IPS DF 4.7 (cell line): ENCODE results near the gene CHAC2.
"Not testable (repeated sequence)": the region's sequence is repeated elsewhere in the genome, so short reads cannot be mapped to it uniquely, and the experiment has no call there.

Source experiments
- DNase-seq: peaks from one replicate; pipeline ENCODE4 v3.0.0-alpha.2; 2013; ENCODE audit warnings: low spot score; ENCODE audit errors: extremely low read depth

The CHAC2 gene

GRCh38 chr2:53767405-53768241 is at the start of gene CHAC2:
CHAC2 (plus strand) TSS chr2:53767804; CDS start chr2:53767887, 83 bp downstream.
- DNase-seq, result no peak

- not testable (repeated sequence) for DNase-seq
Observed at GRCh38 chr2:53720944-53721343, 46.7 kb upstream of the CHAC2 start.

DNA sequence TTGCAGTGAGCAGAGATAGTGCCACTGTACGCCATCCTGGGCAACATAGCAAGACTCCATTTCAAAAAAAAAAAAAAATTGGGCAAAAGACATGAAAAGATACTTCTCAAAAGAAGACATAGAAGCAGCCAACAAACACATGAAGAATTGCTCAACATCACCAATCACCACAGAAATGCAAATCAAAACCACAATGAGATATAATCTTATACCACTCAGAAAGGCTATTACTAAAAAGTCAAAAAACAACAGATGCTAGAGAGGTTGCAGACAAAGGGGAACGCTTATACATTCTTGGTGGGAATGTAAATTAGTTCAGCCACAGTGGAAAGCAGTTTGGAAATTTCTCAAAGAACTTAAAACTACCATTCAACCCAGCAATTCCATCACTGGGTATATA is 43.1 kb upstream of the CHAC2 start:
- DNase-seq, result no peak

DNA sequence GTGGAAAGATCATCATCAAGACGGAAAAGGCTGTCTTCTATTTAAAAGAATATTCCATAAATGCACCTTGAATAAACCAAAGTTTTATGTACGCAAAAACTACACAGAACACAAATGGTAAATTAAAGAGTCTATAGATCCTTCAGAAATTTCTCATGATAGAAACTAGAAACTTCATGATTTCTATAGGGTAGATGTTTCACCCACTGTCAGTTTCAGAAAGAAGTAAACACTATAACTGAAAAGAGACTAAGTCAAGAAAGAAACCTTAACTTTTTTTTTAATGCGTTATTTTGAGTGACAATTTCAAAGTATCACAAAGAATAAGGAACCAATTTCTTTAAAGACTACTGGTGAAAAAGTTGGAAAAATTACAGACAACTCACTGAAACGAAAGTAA is 41.9 kb upstream of the CHAC2 start:
- no peak for DNase-seq

DNA sequence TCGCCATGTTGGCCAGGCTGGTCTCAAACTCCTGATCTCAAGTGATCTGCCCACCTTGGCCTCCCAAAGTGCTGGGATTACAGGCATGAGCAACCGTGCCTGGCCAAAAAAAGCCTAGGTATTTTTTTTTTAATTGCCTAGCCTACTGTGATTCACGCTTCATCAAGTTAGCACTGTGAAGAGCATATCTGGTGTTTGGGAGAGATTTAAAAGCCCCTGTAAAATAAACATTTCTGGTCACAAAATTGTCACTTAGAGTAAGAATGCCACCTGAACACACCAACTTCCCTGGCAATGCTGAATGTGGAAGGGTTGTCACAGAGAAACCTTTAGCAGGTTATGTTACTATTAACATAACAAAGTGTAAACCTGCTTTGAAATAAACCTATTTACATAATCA is 39.7 kb upstream of the CHAC2 start:
- no peak for DNase-seq

DNA sequence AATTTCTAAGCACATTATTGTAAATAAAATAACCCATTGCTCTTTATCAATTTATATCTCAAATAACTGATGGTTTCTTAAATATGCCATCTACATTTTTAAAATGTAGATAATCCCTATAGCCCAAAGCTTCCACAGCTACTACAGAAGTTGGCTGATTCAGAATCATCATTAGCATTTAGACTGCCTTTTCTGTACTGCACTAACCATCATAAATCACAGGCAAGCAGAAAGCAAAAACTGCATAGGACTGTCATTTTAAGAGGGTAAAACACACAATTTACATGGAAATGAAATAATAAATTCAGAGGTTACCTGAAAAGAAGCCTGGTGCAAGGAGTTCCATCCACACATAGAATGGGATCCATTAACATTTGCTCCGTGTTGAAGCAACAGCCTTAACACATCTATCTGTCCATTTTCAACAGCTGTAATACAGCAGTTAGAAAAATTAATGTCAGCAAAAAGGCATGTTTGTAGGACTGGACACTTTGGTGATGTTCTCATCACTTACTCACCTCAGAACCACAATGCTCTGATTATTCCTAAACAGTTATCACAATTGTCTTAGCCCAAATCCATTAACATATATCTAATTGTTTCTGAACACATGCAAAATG is 38.4 kb upstream of the CHAC2 start:
- DNase-seq, result no peak

DNA sequence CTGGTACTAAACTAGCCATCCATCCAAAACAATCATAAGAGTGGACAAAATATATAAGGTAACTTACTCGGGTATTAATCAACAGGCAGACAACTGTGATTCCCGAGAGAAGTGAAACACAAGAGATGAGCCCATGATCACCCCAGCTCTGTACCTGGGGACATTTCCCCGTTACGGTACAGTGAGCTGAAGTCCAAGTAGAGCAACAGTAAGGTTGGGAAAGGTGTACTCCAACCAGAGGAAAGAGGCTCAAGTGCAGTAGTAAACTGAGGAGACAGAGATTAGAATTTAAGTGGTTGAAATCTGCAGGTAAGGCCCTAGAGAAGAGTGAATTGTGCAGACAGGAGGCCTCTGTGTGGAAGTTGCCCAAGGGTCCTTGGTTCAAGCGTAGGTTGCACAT is 30.5 kb upstream of the CHAC2 start:
- no peak for DNase-seq

- DNase-seq, result no peak
Observed at GRCh38 chr2:53739032-53739431, 28.6 kb upstream of the CHAC2 start.

- DNase-seq, result no peak
Observed at GRCh38 chr2:53740170-53740569, 27.4 kb upstream of the CHAC2 start.

- no peak for DNase-seq
Observed at GRCh38 chr2:53744395-53745065, 23.1 kb upstream of the CHAC2 start.

DNA sequence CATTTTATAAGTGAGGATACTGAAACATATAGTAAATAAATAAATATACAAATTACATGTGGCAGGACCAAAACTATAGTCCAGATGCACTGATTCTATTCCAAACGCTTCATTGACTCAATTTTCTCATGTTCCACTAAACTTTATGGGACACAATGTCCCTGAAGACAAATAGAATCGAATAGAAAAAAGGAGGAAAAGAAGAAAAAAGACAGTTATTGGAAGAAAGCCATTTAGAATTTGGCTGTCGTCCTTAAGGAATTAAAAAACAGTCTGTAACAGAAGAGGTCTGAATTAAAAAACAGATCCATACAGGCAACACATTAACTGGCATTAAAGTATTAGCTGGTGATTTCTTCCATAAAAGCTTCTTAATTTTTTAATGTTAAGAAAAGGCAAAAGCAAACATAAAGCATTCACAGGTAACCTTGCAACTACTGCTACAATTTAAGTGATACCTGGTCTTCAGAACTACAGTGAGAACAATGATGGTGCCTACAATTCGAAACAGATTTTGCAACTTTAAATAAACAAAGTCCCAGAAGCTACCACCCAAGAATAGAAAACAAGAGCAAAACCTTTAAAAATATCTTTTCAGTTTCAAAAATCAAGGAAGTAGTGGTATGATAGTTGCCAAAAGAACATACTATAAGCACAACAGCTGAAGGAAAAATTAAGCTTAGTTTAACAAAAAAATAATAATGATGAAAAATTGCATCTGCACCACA is 17.4 kb upstream of the CHAC2 start:
- DNase-seq, result no peak

- DNase-seq, result no peak
Observed at GRCh38 chr2:53751728-53752127, 15.9 kb upstream of the CHAC2 start.

- DNase-seq, result no peak
Observed at GRCh38 chr2:53752385-53752784, 15.2 kb upstream of the CHAC2 start.

GRCh38 chr2:53753041-53753440 is 14.6 kb upstream of the CHAC2 start:
- DNase-seq, result no peak

DNA sequence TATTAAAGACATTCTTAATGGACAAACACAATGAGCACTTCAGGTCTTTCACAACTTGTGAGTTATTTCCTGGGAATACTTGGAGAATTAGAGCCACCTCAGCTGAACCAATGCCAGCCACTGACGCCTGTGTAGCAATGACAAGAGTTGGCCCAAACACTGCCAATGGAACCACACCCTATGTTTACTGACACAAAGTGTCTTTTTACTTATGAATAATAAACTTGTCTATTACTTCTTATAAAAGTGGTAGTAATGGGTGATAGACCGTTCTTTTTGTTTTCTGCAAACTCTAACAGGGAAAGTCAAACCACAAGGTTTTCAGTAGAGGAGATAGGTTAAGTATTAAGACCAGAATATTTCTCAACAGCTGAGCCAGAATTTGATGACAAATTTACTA is 12.5 kb upstream of the CHAC2 start:
- no peak for DNase-seq

DNA sequence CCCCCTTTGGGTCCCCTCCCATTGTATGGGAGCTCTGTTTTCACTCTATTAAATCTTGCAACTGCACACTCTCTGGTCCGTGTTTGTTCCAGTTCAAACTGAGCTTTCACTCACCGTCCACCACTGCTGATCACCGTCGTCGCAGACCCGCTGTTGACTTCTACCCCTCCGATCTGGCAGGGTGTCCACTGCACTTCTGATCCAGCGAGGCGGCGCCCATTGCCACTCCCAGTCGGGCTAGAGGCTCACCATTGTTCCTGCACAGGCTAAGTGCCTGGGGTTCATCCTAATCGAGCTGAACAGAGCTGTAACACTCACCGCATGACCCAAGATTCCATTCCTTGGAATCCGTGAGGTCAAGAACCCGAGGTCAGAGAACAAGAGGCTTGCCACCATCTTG is 11.0 kb upstream of the CHAC2 start:
- no peak for DNase-seq

GRCh38 chr2:53757206-53757605 is 10.4 kb upstream of the CHAC2 start:
- DNase-seq, result not testable (repeated sequence)

- no peak for DNase-seq
Observed at GRCh38 chr2:53765767-53766166, 1.8 kb upstream of the CHAC2 start.

- no peak for DNase-seq
Observed at GRCh38 chr2:53768242-53768542, 588 bp downstream of the CHAC2 start.

DNA sequence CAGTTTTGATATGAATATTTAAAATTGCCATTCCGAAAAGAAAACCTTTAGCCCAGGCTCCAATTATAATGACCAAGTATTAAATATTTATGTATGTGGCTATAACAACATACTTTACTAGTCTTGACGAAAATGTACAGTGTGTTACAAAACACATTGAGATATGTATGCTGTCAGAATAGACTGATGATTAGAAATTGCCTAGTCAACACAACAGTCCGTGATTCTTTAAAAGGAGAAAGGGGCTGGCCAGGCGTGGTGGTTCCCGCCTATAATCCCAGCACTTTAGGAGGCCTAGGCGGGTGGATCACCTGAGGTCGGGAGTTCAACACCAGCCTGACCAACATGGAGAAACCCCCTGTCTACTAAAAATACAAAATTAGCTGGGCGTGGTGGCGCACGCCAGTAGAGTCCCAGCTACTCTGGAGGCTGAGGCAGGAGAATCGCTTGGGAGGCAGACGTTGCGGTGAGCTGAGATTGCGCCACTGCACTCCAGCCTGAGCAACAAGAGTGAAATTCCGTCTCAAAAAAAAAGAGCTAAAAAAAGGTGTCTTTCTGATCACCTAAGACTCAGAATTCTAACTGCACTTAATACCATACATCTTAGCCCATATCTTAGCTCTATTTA is 1.8 kb downstream of the CHAC2 start:
- DNase-seq, result no peak

DNA sequence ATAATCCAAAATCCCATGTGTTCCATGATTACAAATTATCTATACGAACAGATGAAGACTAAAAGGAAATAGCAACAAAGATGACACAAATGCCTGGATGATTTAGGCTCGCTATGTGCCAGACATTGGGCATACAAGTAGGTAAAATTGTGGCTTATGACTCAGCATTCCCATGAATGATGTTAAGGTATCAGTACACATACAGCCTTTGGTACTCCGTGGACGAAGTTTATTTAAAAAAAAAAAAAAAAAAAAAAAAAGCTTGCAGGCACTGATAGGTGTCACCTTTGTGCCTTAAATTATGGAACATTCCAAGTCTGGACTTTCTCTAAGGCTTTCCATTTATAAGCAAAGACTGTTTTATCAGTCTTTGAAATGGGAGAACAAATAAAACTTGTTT is 2.7 kb downstream of the CHAC2 start:
- DNase-seq, result no peak

GRCh38 chr2:53777134-53777533 is 9.5 kb downstream of the CHAC2 start:
- DNase-seq, result no peak
